HepG2 (cell line): ENCODE measurements around the gene TFF2. TPM values are rescaled to one million over a fixed set of nuclear protein-coding genes. Genes with fewer than 3 reads are reported as not detected.

ENCODE experiments used
- ATAC-seq: fragments of 200-7000 bp; cut with Tn5 transposase; 3 replicates; pipeline ENCODE4 v1.9.1; 2020; ENCODE audit warnings: mild to moderate bottlenecking, moderate library complexity
- BruUV-seq: library from RNA; stranded (reverse); fragments of 400-500 nt; replicated peaks from 2 replicates; lab custom pipeline; 2021; lab: Mats Ljungman, UMichigan
- CTCF ChIA-PET: fragments of 300-600 bp; formaldehyde crosslinking; extraction: SDS; loops from one replicate; lab custom pipeline; 2021; ENCODE audit warnings: low total read pairs, inconsistent platforms, low intra/inter-chr PET ratio; lab: Yijun Ruan, JAX
- POLR2A ChIA-PET: fragments of 350-600 bp; sonication (Branson Sonifier 250); formaldehyde crosslinking; loops from one replicate; lab custom pipeline; 2020; ENCODE audit warnings: antibody characterized with exemption, inconsistent platforms; lab: Yijun Ruan, JAX
- DNase-seq: peaks from one replicate; pipeline ENCODE4 v3.0.0-alpha.2; 2015; ENCODE audit warnings: low spot score
- FAIRE-seq: peaks from 3 replicates; lab custom pipeline; 2011; peaks lifted over from hg19 to GRCh38; lab: Jason Lieb, UNC
- H2AFZ ChIP-seq: one replicate; pipeline ENCODE4 v1.6.1; 2011; ENCODE audit warnings: low read length, inconsistent platforms
- H3K27ac ChIP-seq: fragments of 300-600 bp; 3 replicates; pipeline ENCODE4 v1.8.0; 2011; ENCODE audit warnings: mixed run types, mild to moderate bottlenecking, mixed read lengths, low read length, inconsistent platforms; ENCODE audit not compliant: insufficient read depth; ENCODE audit errors: extremely low read length
- H3K27me3 ChIP-seq, 2 experiments: fragments of 200-600 bp in 1 of 2; 2 replicates in 1 of 2; 3 replicates in 1 of 2; pipeline versions ENCODE4 v1.6.0 to v1.8.0; 2011; ENCODE audit warnings: low read length in 2 of 2, mild to moderate bottlenecking in 2 of 2, moderate library complexity in 2 of 2, inconsistent platforms in 1 of 2; ENCODE audit not compliant: insufficient read depth in 2 of 2, control insufficient read depth in 1 of 2
- H3K36me3 ChIP-seq, 2 experiments: fragments of 200-600 bp in 1 of 2; replicated peaks in 1 of 2; 2 replicates in 1 of 2; 3 replicates in 1 of 2; pipeline versions ENCODE4 v1.5.1 to v1.8.0; 2011; ENCODE audit warnings: low read length in 2 of 2, inconsistent platforms in 1 of 2; ENCODE audit not compliant: insufficient read depth in 2 of 2, control insufficient read depth in 1 of 2
- H3K4me1 ChIP-seq: 2 replicates; pipeline ENCODE4 v1.5.1; 2012; ENCODE audit warnings: low read length, inconsistent platforms; ENCODE audit not compliant: insufficient read depth
- H3K4me2 ChIP-seq: 2 replicates; pipeline ENCODE4 v1.6.0; 2011; ENCODE audit warnings: low read depth, low read length, inconsistent platforms
- H3K4me3 ChIP-seq, 3 experiments: fragments of 200-600 bp in 1 of 3; sonication (generic), shearing (Covaris generic) in 1 of 3; replicated peaks in 1 of 3; 2 replicates each; pipeline ENCODE4 v1.5.1; 2011 to 2016; ENCODE audit warnings: low read length in 3 of 3, inconsistent platforms in 2 of 3, low read depth in 2 of 3, mild to moderate bottlenecking in 2 of 3, control low read depth in 1 of 3, mixed read lengths in 1 of 3; ENCODE audit not compliant: insufficient read depth in 1 of 3
- H3K79me2 ChIP-seq: one replicate; pipeline ENCODE4 v1.6.1; 2011; ENCODE audit warnings: low read length, inconsistent platforms; ENCODE audit not compliant: insufficient read depth
- H3K9ac ChIP-seq: 2 replicates; pipeline ENCODE4 v1.6.0; 2011; ENCODE audit warnings: mild to moderate bottlenecking, low read depth, low read length, inconsistent platforms; ENCODE audit not compliant: insufficient read depth
- H3K9me3 ChIP-seq: 2 replicates; pipeline ENCODE4 v1.5.1; 2012; ENCODE audit warnings: mild to moderate bottlenecking, low read length
- H4K20me1 ChIP-seq: 2 replicates; pipeline ENCODE4 v1.6.0; 2011; ENCODE audit warnings: inconsistent platforms, mild to moderate bottlenecking, low read length, moderate library complexity; ENCODE audit not compliant: insufficient read depth
- ARID4A ChIP-seq: sonication (generic); formaldehyde crosslinking; IDR thresholded peaks from 2 replicates; pipeline ENCODE4 v1.5.0; 2020; ENCODE audit warnings: mild to moderate bottlenecking, missing genetic modification reagents, borderline replicate concordance
- E2F5 ChIP-seq: sonication (generic); formaldehyde crosslinking; conservative IDR thresholded peaks from 2 replicates; pipeline ENCODE4 v1.4.0; 2020; ENCODE audit warnings: missing genetic modification reagents
- SATB2 ChIP-seq: sonication (generic); formaldehyde crosslinking; IDR thresholded peaks from 2 replicates; pipeline ENCODE4 v1.5.0; 2020; ENCODE audit warnings: missing genetic modification reagents
- SOX5 ChIP-seq: IDR thresholded peaks from 2 replicates; pipeline ENCODE4 v1.6.1; 2016; ENCODE audit warnings: borderline replicate concordance
- ZNF136 ChIP-seq: sonication (generic); formaldehyde crosslinking; IDR thresholded peaks from 2 replicates; pipeline ENCODE4 v1.8.1; 2022; ENCODE audit warnings: low read depth, mild to moderate bottlenecking, moderate library complexity, missing genetic modification reagents
- ZNF225 ChIP-seq: sonication (generic); formaldehyde crosslinking; IDR thresholded peaks from 2 replicates; pipeline ENCODE4 v1.4.0; 2020; ENCODE audit warnings: mild to moderate bottlenecking, missing genetic modification reagents
- ZNF576 ChIP-seq: sonication (generic); formaldehyde crosslinking; IDR thresholded peaks from 2 replicates; pipeline ENCODE4 v1.4.0; 2020; ENCODE audit warnings: mild to moderate bottlenecking, missing genetic modification reagents
- ZNF644 ChIP-seq: IDR thresholded peaks from 2 replicates; pipeline ENCODE4 v1.6.1; 2016; ENCODE audit warnings: low read depth
- ZNF841 ChIP-seq: sonication (generic); formaldehyde crosslinking; IDR thresholded peaks from 2 replicates; pipeline ENCODE4 v1.8.1; 2023; ENCODE audit warnings: missing genetic modification reagents, borderline replicate concordance
- ZNF850 ChIP-seq: sonication (generic); formaldehyde crosslinking; conservative IDR thresholded peaks from 2 replicates; pipeline ENCODE4 v1.9.0; 2021; ENCODE audit warnings: mild to moderate bottlenecking, missing genetic modification reagents
- ZSCAN5A ChIP-seq: sonication (generic); formaldehyde crosslinking; IDR thresholded peaks from 2 replicates; pipeline ENCODE4 v1.8.0; 2022; ENCODE audit warnings: mild to moderate bottlenecking, missing genetic modification reagents, borderline replicate concordance
- WGBS: methylation state at CpG from one replicate; pipeline ENCODE4 v1.1.6; 2017; ENCODE audit warnings: low lambda C conversion rate; 5-methylcytosine and 5-hydroxymethylcytosine counted together
- in situ Hi-C: cut with HindIII; loops from 2 replicates; pipeline ENCODE4 v1.10.0; 2017; ENCODE audit warnings: low pct_unique_long_range_greater_than_20kb; ENCODE audit not compliant: extremely low pct_ligation_motif_present
- intact Hi-C: fragments of 100-400 bp; cut with micrococcal nuclease; formaldehyde crosslinking; loops from one replicate; pipeline ENCODE4 v1.10.0; 2022; ENCODE audit not compliant: unreplicated experiment
- polyA plus RNA-seq, 8 experiments: library from polyadenylated mRNA; depleted of rRNA in 3 of 8; stranded (reverse) in 7 of 8; unstranded in 1 of 8; fragments of >200 nt; fragmentation: Illumina TruSeq in 4 of 8; extraction: Trizol in 4 of 8; gene quantifications; 2 replicates each; pipeline versions ENCODE4 v1.2.1 to v1.2.3, GENCODE V29; 2011 to 2016; ENCODE audit warnings: low read depth in 4 of 8, missing spikeins in 1 of 8, mixed read lengths in 1 of 8; ENCODE audit not compliant: insufficient read depth in 1 of 8
- total RNA-seq, 5 experiments: library from RNA; depleted of rRNA; stranded (reverse); fragments of >200 nt; fragmentation: Illumina TruSeq; extraction: Trizol; gene quantifications; 2 replicates each; pipeline ENCODE4 v1.2.3, GENCODE V29; 2016; ENCODE audit warnings: low read depth in 1 of 5

Gene TFF2
- total and polyA plus RNA-seq, 2 of the 13 experiments (the other 11 are each of a cell fraction or from before 2014, with no cell fraction given), result 1.5 TPM; not detected in 1

GRCh38 chr21:42347601-42348327 lies 3.0 kb downstream of the TFF2 start (continued):
- TF ChIP-seq ZNF136 (no peak), ZNF225 (CRISPR knock-in tag) (no peak)
- TF ChIP-seq, all 625 proteins: peak for 0

- Histone ChIP-seq H3K27ac (no peak overlapping the region), H3K4me1 (peaks cover 16% of the 10 kb centered on the region), H3K4me3 (no peak overlapping the region), H3K9ac (no peak overlapping the region), H3K79me2 (no peaks in the 10 kb centered on the region), H3K9me3 (no peaks in the 10 kb centered on the region), H3K27me3 (peaks cover 0 to 22% of the 10 kb centered on the region in 2 experiments; a peak in 2 of 5 replicates), H2AFZ (no peak overlapping the region), H3K4me2 (no peak overlapping the region), H4K20me1 (no peaks in the 10 kb centered on the region), H3K36me3 (no peaks in the 10 kb centered on the region)
- 64% methylated on average over 22 of the region's 30 CpGs for WGBS
- TF ChIP-seq ZSCAN5A (CRISPR knock-in tag) (no peak), SOX5 (CRISPR knock-in tag) (no peak), SATB2 (CRISPR knock-in tag) (no peak), ZNF576 (CRISPR knock-in tag) (no peak), ZNF850 (no peak), ZNF841 (CRISPR knock-in tag) (no peak), ZNF644 (no peak), ARID4A (CRISPR knock-in tag) (no peak), E2F5 (CRISPR knock-in tag) (no peak)
- FAIRE-seq, result no peak
- in situ Hi-C loops (no loop called here), intact Hi-C loops (no loop called here)
- ChIA-PET CTCF (no interaction called here), POLR2A (no interaction called here)
- ATAC-seq, result no peak
- no TSS peak for BruUV-seq
- no peak for DNase-seq
These were observed 3.8 kb downstream of the TFF2 start for GRCh38 chr21:42346866-42347600.
